GM12878 (cell line): Measurements from ENCODE around the gene LRRC55. TPM values are rescaled to one million over a fixed set of nuclear protein-coding genes. Genes with fewer than 3 reads are reported as not detected.

ENCODE experiments used
- ATAC-seq: fragments of 200-7000 bp; cut with Tn5 transposase; 3 replicates; pipeline ENCODE4 v1.9.1; 2020; ENCODE audit warnings: mild to moderate bottlenecking, moderate library complexity
- BruUV-seq: library from RNA; stranded (reverse); fragments of 400-500 nt; replicated peaks from 2 replicates; lab custom pipeline; 2021; lab: Mats Ljungman, UMichigan
- CTCF ChIA-PET: fragments of 300-600 bp; sonication (Branson Sonifier 250); formaldehyde crosslinking; extraction: SDS; loops from one replicate; lab custom pipeline; 2021; ENCODE audit warnings: inconsistent platforms; lab: Yijun Ruan, JAX
- POLR2A ChIA-PET: fragments of 350-600 bp; formaldehyde crosslinking; extraction: SDS; loops from one replicate; lab custom pipeline; 2021; ENCODE audit warnings: inconsistent platforms; lab: Charles Lee
- RAD21 ChIA-PET: fragments of 300-600 bp; sonication (Branson Sonifier 250); formaldehyde crosslinking; loops from one replicate; lab custom pipeline; 2023; ENCODE audit warnings: antibody characterized with exemption; ENCODE audit not compliant: unreplicated experiment; lab: Charles Lee
- SMC1A ChIA-PET: fragments of 300-600 bp; sonication (Branson Sonifier 250); formaldehyde crosslinking; loops from one replicate; lab custom pipeline; 2023; ENCODE audit not compliant: unreplicated experiment, uncharacterized antibody; lab: Charles Lee
- DNase-seq: peaks from one replicate; pipeline ENCODE4 v3.0.0-alpha.2; 2011; ENCODE audit warnings: low read depth, low spot score
- FAIRE-seq: peaks from 3 replicates; lab custom pipeline; 2011; peaks lifted over from hg19 to GRCh38; lab: Jason Lieb, UNC
- H2AFZ ChIP-seq: 2 replicates; pipeline ENCODE4 v1.6.0; 2011; ENCODE audit warnings: low read depth, low read length, control low read depth; ENCODE audit not compliant: control insufficient read depth
- H3K27ac ChIP-seq: 2 replicates; pipeline ENCODE4 v1.5.1; 2011; ENCODE audit warnings: control low read depth; ENCODE audit not compliant: control insufficient read depth, insufficient read depth
- H3K27me3 ChIP-seq, 2 experiments: replicated peaks in 1 of 2; 2 replicates each; pipeline versions ENCODE4 v1.6.0 to v1.6.1; 2011; ENCODE audit warnings: low read length in 1 of 2; ENCODE audit not compliant: control insufficient read depth in 2 of 2, insufficient read depth in 2 of 2
- H3K36me3 ChIP-seq, 2 experiments: 2 replicates each; pipeline ENCODE4 v1.5.1; 2011; ENCODE audit warnings: low read length in 1 of 2; ENCODE audit not compliant: control insufficient read depth in 2 of 2, insufficient read depth in 2 of 2
- H3K4me1 ChIP-seq: 2 replicates; pipeline ENCODE4 v1.6.1; 2011; ENCODE audit warnings: mild to moderate bottlenecking, low read length, moderate library complexity, mixed read lengths; ENCODE audit not compliant: control insufficient read depth, insufficient read depth
- H3K4me2 ChIP-seq: 2 replicates; pipeline ENCODE4 v1.6.0; 2011; ENCODE audit warnings: control low read depth; ENCODE audit not compliant: control insufficient read depth, insufficient read depth
- H3K4me3 ChIP-seq: fragments of 200-600 bp; sonication (generic); 2 replicates; pipeline ENCODE4 v1.5.1; 2016
- H3K79me2 ChIP-seq: 2 replicates; pipeline ENCODE4 v1.6.0; 2011; ENCODE audit warnings: low read length; ENCODE audit not compliant: control insufficient read depth, insufficient read depth
- H3K9ac ChIP-seq: 2 replicates; pipeline ENCODE4 v1.8.0; 2011; ENCODE audit warnings: low read length, control low read depth, mixed read lengths; ENCODE audit not compliant: control insufficient read depth, insufficient read depth
- H3K9me3 ChIP-seq: replicated peaks from 3 replicates; pipeline ENCODE4 v1.5.1; 2011; ENCODE audit warnings: mild to moderate bottlenecking, low read length; ENCODE audit not compliant: control insufficient read depth, insufficient read depth
- H4K20me1 ChIP-seq: 2 replicates; pipeline ENCODE4 v1.6.0; 2011; ENCODE audit not compliant: control insufficient read depth, insufficient read depth
- CBFB ChIP-seq: IDR thresholded peaks from 2 replicates; pipeline ENCODE4 v1.6.1; 2016; ENCODE audit warnings: antibody characterized with exemption, low read depth
- DPF2 ChIP-seq: fragments of 450-650 bp; IDR thresholded peaks from 2 replicates; pipeline ENCODE4 v1.6.1; 2017; ENCODE audit warnings: mild to moderate bottlenecking
- GATAD2B ChIP-seq: fragments of 450-650 bp; conservative IDR thresholded peaks from 2 replicates; pipeline ENCODE4 v1.6.1; 2017; ENCODE audit warnings: low read depth, mild to moderate bottlenecking, moderate library complexity
- KDM1A ChIP-seq: fragments of 200-600 bp; sonication (generic); IDR thresholded peaks from 2 replicates; pipeline ENCODE4 v1.6.1; 2016; ENCODE audit warnings: borderline replicate concordance
- KLF5 ChIP-seq: fragments of 450-650 bp; IDR thresholded peaks from 2 replicates; pipeline ENCODE4 v1.6.1; 2014; ENCODE audit warnings: mild to moderate bottlenecking; ENCODE audit not compliant: partially characterized antibody
- LARP7 ChIP-seq: fragments of 450-650 bp; IDR thresholded peaks from 2 replicates; pipeline ENCODE4 v1.6.1; 2017; ENCODE audit warnings: mild to moderate bottlenecking
- MXI1 ChIP-seq: fragments of 150-350 bp; IDR thresholded peaks from 2 replicates; pipeline ENCODE4 v1.6.1; 2011; ENCODE audit warnings: low read depth, mild to moderate bottlenecking, inconsistent platforms, low read length, improper control_type of control experiment
- NBN ChIP-seq: fragments of 450-650 bp; IDR thresholded peaks from 2 replicates; pipeline ENCODE4 v1.6.1; 2016
- NFYB ChIP-seq: IDR thresholded peaks from 2 replicates; pipeline ENCODE4 v1.6.1; 2011; ENCODE audit warnings: low read depth, mild to moderate bottlenecking, low read length, improper control_type of control experiment, moderate library complexity; ENCODE audit not compliant: insufficient read depth
- POLR2A ChIP-seq: IDR thresholded peaks from 2 replicates; pipeline ENCODE4 v1.6.1; 2011; ENCODE audit warnings: low read depth, mild to moderate bottlenecking, low read length
- RAD21 ChIP-seq: IDR thresholded peaks from 2 replicates; pipeline ENCODE4 v1.6.1; 2011; ENCODE audit warnings: mild to moderate bottlenecking, low read depth, low read length, moderate library complexity; ENCODE audit not compliant: insufficient read depth
- RAD51 ChIP-seq: fragments of 450-650 bp; IDR thresholded peaks from 2 replicates; pipeline ENCODE4 v1.6.1; 2016; ENCODE audit warnings: moderate library complexity, mild to moderate bottlenecking, inconsistent platforms
- RELA ChIP-seq: fragments of 450-650 bp; IDR thresholded peaks from 2 replicates; pipeline ENCODE4 v1.8.0; 2014; ENCODE audit warnings: borderline replicate concordance; ENCODE audit not compliant: partially characterized antibody
- RELB ChIP-seq: fragments of 450-650 bp; IDR thresholded peaks from 2 replicates; pipeline ENCODE4 v1.6.1; 2017; ENCODE audit warnings: low read depth, mild to moderate bottlenecking, moderate library complexity
- YY1 ChIP-seq: IDR thresholded peaks from 2 replicates; pipeline ENCODE4 v1.6.1; 2011; ENCODE audit warnings: low read depth, mild to moderate bottlenecking, low read length
- ZBTB4 ChIP-seq: fragments of 450-650 bp; formaldehyde crosslinking; IDR thresholded peaks from 2 replicates; pipeline ENCODE4 v1.4.0; 2022; ENCODE audit warnings: mild to moderate bottlenecking, moderate library complexity
- ZNF274 ChIP-seq: IDR thresholded peaks from one replicate; pipeline ENCODE4 v1.8.0; 2011; ENCODE audit not compliant: insufficient read length, insufficient read depth
- WGBS: methylation state at CpG from one replicate; pipeline ENCODE4 v1.1.6; 2016; ENCODE audit warnings: low lambda C conversion rate; ENCODE audit not compliant: insufficient replicate concordance, insufficient coverage; ENCODE audit errors: missing lambda C conversion rate; 5-methylcytosine and 5-hydroxymethylcytosine counted together
- in situ Hi-C: fragments of 300-500 bp; cut with MboI; formaldehyde crosslinking; loops from 9 replicates; pipeline ENCODE4 v1.14.3; 2018; ENCODE audit warnings: mixed read lengths
- intact Hi-C: fragments of 100-400 bp; cut with micrococcal nuclease; formaldehyde crosslinking; loops from one replicate; pipeline ENCODE4 v1.14.2; 2022; ENCODE audit not compliant: unreplicated experiment
- polyA plus RNA-seq, 11 experiments: library from polyadenylated mRNA; depleted of rRNA in 4 of 11; unstranded in 6 of 11; stranded (reverse) in 5 of 11; fragments of >200 nt; fragmentation: Nextera tagmentation in 4 of 11; fragmentation: Illumina TruSeq in 1 of 11; extraction: Ambion mirVana in 4 of 11; extraction: Trizol in 1 of 11; gene quantifications; 1 replicate in 1 of 11; 2 replicates in 10 of 11; pipeline versions ENCODE4 v1.2.1 to v1.2.3, GENCODE V29; 2011 to 2016; ENCODE audit warnings: inconsistent platforms in 2 of 11, missing spikeins in 2 of 11, low read depth in 1 of 11
- total RNA-seq, 4 experiments: library from RNA; depleted of rRNA in 3 of 4; stranded (reverse); fragments of >200 nt in 3 of 4; fragmentation: Illumina TruSeq in 1 of 4; extraction: Trizol in 1 of 4; gene quantifications; 2 replicates each; pipeline versions ENCODE4 v1.2.1 to v1.2.3, GENCODE V29; 2013 to 2021

LRRC55 gene
- total and polyA plus RNA-seq, 10 of the 15 experiments (the other 5 are each of a cell fraction or from before 2014, with no cell fraction given) = 0.01 to 0.04 TPM; not detected in 8

GRCh38 chr11:57216463-57216862 lies 34.7 kb downstream of the LRRC55 start:
- FAIRE-seq (no peak), DNase-seq (no peak), ATAC-seq (no peak)
- BruUV-seq = no TSS peak
- no peaks in the 10 kb centered on the region for H3K79me2 ChIP-seq
- no peaks in the 10 kb centered on the region for H4K20me1 ChIP-seq
- SMC1A ChIA-PET = no interaction called here
- RAD21 ChIA-PET = no interaction called here
- H2AFZ ChIP-seq = no peak overlapping the region
- TF ChIP-seq KLF5 (no peak), RELB (no peak), POLR2A (no peak)
- no peaks in the 10 kb centered on the region for H3K36me3 ChIP-seq
- no peak overlapping the region for H3K9ac ChIP-seq
- in situ Hi-C loops (no loop called here), intact Hi-C loops (no loop called here)
- CTCF ChIA-PET = no interaction called here
- H3K4me3 ChIP-seq = no peak overlapping the region
- no peaks in the 10 kb centered on the region for H3K4me1 ChIP-seq
- POLR2A ChIA-PET = no interaction called here
- no peaks in the 10 kb centered on the region for H3K9me3 ChIP-seq
- H3K27me3 ChIP-seq = no peaks in the 10 kb centered on the region; a peak in 2 of 4 replicates
- no peak overlapping the region for H3K4me2 ChIP-seq
- no peak overlapping the region for H3K27ac ChIP-seq
- 24% methylated on average over 4 of the region's 4 CpGs for WGBS

- Histone ChIP-seq H3K9ac (no peak overlapping the region), H4K20me1 (no peaks in the 10 kb centered on the region), H3K4me2 (no peak overlapping the region), H3K4me1 (no peaks in the 10 kb centered on the region), H3K79me2 (no peaks in the 10 kb centered on the region), H3K4me3 (no peak overlapping the region), H3K36me3 (no peaks in the 10 kb centered on the region), H2AFZ (no peak overlapping the region), H3K27ac (no peak overlapping the region), H3K27me3 (no peaks in the 10 kb centered on the region; a peak in 2 of 4 replicates), H3K9me3 (no peaks in the 10 kb centered on the region)
- BruUV-seq = no TSS peak
- no peak for FAIRE-seq
- ChIA-PET RAD21 (no interaction called here), CTCF (no interaction called here), SMC1A (no interaction called here), POLR2A (no interaction called here)
- ATAC-seq = no peak
- DNase-seq = no peak
- intact Hi-C loops (no loop called here), in situ Hi-C loops (no loop called here)
- 27% methylated on average over 4 of the region's 4 CpGs for WGBS
- no peak for TF ChIP-seq KDM1A
- no peak for TF ChIP-seq YY1
- no peak for TF ChIP-seq RELA
- no peak for TF ChIP-seq NBN
- TF ChIP-seq DPF2 = no peak
- no peak for TF ChIP-seq NFYB
- no peak for TF ChIP-seq MXI1
- TF ChIP-seq RAD21 = no peak
- no peak for TF ChIP-seq ZBTB4 (CRISPR knock-in tag)
- no peak for TF ChIP-seq GATAD2B
- TF ChIP-seq ZNF274 = no peak
- no peak for TF ChIP-seq CBFB
- no peak for TF ChIP-seq RAD51
- TF ChIP-seq LARP7 = no peak
Measured at GRCh38 chr11:57217053-57217452, 35.3 kb downstream of the LRRC55 start.
